Activated CD4-positive, alpha-beta T cell treated with anti-CD3 and anti-CD28 coated beads, Interleukin-2, amount 10 ng/mL, durations not matched to agents 7 days and 5 days (primary cell): ENCODE results near the gene VEGFA. TPM values are rescaled to one million over a fixed set of nuclear protein-coding genes. Genes with fewer than 3 reads are reported as not detected.

Source experiments
- CTCF ChIA-PET: fragments of 350-600 bp; sonication (Branson Sonifier 250); formaldehyde crosslinking; loops from one replicate; lab custom pipeline; 2021; ENCODE audit warnings: antibody characterized with exemption; lab: Charles Lee
- POLR2A ChIA-PET: fragments of 350-600 bp; sonication (Branson Sonifier 250); formaldehyde crosslinking; loops from one replicate; lab custom pipeline; 2021; ENCODE audit warnings: antibody characterized with exemption; lab: Charles Lee
- DNase-seq: peaks from one replicate; pipeline ENCODE4 v3.0.0-alpha.2; 2020
- H3K27ac Mint-ChIP-seq: one replicate; pipeline ENCODE4 v1.8.0; 2021; ENCODE audit warnings: mild to moderate bottlenecking, moderate library complexity, mixed read lengths
- H3K27me3 Mint-ChIP-seq: one replicate; pipeline ENCODE4 v1.8.0; 2021; ENCODE audit warnings: mixed read lengths
- H3K36me3 Mint-ChIP-seq: one replicate; pipeline ENCODE4 v1.8.0; 2021; ENCODE audit warnings: low read depth, mixed read lengths
- H3K4me1 Mint-ChIP-seq: one replicate; pipeline ENCODE4 v1.8.0; 2021; ENCODE audit warnings: mixed read lengths
- H3K4me3 Mint-ChIP-seq: one replicate; pipeline ENCODE4 v1.8.0; 2021; ENCODE audit warnings: mild to moderate bottlenecking, moderate library complexity, mixed read lengths
- H3K9me3 Mint-ChIP-seq: one replicate; pipeline ENCODE4 v1.8.0; 2021; ENCODE audit warnings: mixed read lengths
- total RNA-seq, 2 experiments: library from RNA; stranded (reverse); gene quantifications; one replicate each; pipeline ENCODE4 v1.2.3, GENCODE V29; 2021

VEGFA gene
- total RNA-seq, 2 experiments from 2014 or later: 23.7 to 25.8 TPM

DNA sequence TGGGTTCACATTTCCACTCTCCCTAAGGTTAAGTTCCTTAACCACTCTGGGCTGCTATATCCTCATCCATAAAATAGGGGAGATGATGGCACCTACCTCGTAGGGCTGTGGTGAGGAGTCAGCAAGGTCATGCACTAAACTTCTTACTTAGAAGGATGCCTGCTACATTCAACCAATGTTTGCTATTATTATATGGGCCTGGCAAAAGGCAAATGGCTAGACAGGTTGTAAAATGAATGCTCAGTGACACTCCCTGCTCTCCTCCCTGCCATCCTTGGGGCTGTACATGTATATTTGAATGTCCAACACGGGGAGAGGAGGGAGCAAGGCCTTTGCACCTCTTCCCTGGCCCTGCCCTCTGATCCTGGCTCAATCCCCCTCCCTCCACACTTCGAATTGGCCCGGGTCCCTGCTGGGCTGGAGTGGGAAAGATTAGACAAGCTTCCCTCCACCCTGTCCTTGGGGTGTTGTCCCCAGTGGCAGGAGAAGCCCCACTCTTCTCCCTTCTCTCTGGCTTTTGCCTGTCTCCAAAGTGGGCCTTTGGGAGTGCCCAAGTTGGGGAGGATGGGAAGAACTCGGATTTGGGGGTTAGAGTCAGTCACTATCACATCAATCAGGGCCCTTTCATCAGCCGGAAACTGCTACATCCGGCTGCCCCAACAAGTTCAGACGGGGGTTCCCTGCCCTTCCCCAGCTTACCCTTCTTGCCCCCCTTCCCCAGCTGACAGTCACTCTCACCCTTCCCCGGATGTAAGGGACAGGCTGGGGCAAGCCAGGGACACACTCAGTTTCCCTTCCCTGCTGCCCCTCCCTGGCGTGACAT is 36.3 kb upstream of the VEGFA start:
- Mint-ChIP-seq H3K27me3 (peaks cover 2% of the 10 kb centered on the region), H3K9me3 (peaks cover 8% of the 10 kb centered on the region), H3K36me3 (peaks cover 6% of the 10 kb centered on the region), H3K4me1 (peaks cover 12% of the 10 kb centered on the region), H3K4me3 (no peak overlapping the region), H3K27ac (peak overlapping the region; percentile 64)
- CTCF ChIA-PET: interaction anchor here (0.8 to 1.6 kb wide), 4 partner anchors 9 to 39 kb away, joined by 3 to 5 read pairs (median 4); no protein-coding TSS in a partner anchor
- POLR2A ChIA-PET: no interaction called here
- peak; percentile 24 for DNase-seq

DNA sequence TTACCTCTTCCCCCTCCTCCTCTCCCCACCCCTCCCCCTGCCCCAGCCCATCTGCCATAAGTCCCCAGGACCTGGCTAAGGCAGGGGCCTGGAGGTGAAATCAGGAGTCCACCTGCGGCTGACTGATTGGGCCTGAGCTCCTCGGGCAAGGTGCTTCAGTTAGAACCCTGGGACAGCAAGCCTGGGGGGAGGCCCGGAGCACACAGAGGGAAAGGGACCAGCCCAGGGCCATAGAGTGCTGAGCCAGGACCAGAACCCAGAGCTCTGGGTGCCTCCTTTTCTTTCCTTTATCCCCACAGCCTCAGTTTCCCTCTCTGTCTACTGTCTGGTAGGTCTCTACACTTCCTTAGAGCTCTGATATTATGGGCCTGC is 35.7 kb upstream of the VEGFA start:
- Mint-ChIP-seq H3K9me3 (peaks cover 8% of the 10 kb centered on the region), H3K4me3 (no peak overlapping the region), H3K27me3 (peaks cover 2% of the 10 kb centered on the region), H3K27ac (no peak overlapping the region), H3K36me3 (peaks cover 6% of the 10 kb centered on the region), H3K4me1 (peaks cover 12% of the 10 kb centered on the region)
- POLR2A ChIA-PET: no interaction called here
- DNase-seq: no peak
- CTCF ChIA-PET: interaction anchor here (0.6 to 1.6 kb wide), 6 partner anchors 9 to 38 kb away, joined by 3 to 5 read pairs (median 4); no protein-coding TSS in a partner anchor

DNA sequence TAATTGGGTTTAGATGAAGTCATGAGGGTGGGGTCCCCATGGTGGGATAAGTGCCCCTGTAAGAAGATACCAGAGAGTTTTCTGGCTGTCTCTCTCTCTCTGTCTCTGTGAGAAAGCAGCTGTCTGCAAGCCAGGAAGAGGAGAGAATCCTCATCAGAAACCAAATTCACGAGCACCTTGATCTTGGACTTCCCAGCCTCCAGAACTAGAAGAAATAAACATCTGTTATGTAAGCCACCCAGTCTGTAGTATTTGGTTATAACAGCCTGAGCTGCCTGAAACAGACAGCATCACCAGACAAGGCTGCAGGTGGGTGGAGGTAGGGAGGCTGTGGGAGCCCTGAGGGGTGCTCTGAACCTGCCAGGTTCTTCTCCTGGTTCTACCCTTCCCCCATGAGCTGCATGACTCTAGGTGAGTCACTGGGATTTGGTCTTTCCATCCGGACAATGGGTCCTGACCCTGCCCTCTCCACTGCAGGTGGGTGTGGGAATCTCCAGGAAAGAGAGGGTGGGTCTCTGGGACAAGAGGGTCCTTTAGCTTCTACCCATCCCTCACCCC is 34.3 kb upstream of the VEGFA start:
- CTCF ChIA-PET: interaction anchor here (0.7 to 1.3 kb wide), 3 partner anchors 11 to 344 kb away, joined by 3 to 4 read pairs (median 3); no protein-coding TSS in a partner anchor
- Mint-ChIP-seq H3K27me3 (no peaks in the 10 kb centered on the region), H3K4me1 (peaks cover 12% of the 10 kb centered on the region), H3K4me3 (no peak overlapping the region), H3K36me3 (peaks cover 6% of the 10 kb centered on the region), H3K27ac (no peak overlapping the region), H3K9me3 (peaks cover 5% of the 10 kb centered on the region)
- DNase-seq: no peak
- POLR2A ChIA-PET: no interaction called here

DNA sequence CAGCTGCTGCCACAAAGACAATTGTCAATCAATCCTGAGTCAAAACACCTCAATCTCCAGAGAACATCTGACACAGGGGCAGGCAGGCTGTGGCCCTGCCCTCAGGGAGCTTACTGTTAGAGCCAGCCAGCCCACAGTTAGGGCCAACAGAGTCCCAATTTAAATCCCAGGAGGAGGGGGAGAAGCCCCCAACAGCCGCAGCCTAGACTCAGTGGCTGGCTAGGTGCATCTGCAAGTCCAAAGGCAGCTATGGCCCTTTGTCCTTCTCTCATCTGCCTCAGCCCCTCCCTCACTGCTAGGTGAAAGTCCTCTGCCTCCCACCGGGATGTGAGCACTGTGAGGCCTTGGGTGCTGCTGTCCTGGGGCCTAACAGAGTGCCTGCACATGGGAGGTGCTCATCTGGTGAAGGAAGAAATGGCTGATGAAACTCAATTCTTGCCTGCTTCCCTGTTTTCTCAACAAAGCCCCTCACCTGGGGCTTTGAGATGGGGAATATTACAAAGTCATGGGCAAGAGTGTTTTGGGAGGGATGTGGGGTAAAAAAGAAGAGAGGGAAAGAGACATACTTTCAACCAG is 33.7 kb upstream of the VEGFA start:
- no peaks in the 10 kb centered on the region for H3K9me3 Mint-ChIP-seq
- H3K27me3 Mint-ChIP-seq: no peaks in the 10 kb centered on the region
- CTCF ChIA-PET: interaction anchor here (0.7 to 1.3 kb wide), 2 partner anchors 33 to 344 kb away, joined by 3 read pairs; no protein-coding TSS in a partner anchor
- H3K36me3 Mint-ChIP-seq: peaks cover 2% of the 10 kb centered on the region
- no peak overlapping the region for H3K4me3 Mint-ChIP-seq
- H3K27ac Mint-ChIP-seq: no peak overlapping the region
- no peak for DNase-seq
- peaks cover 12% of the 10 kb centered on the region for H3K4me1 Mint-ChIP-seq
- POLR2A ChIA-PET: no interaction called here

DNA sequence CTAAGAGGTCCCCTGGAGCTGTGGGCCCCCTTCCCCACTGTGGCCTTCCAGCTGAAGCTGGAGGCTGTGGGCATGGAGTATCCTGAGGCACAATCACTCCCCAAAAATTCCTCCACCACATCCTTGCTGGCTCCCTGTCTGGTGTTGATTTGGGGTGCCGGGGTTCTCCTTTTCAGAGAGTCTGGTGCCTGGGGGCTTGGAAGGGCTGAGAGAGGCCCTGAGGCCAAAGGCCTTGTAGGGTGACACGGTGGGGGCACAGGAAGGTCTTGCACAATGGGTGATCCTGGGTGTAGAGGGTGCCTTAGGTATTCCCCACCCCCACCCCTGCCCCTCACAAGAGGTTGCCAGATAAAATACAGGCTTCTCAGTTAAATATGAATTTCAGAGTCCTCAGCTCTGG is 33.2 kb upstream of the VEGFA start:
- CTCF ChIA-PET: interaction anchor here (0.9 kb wide), 1 partner anchor 1035 kb away, joined by 4 read pairs; no protein-coding TSS in a partner anchor
- H3K27me3 Mint-ChIP-seq: no peaks in the 10 kb centered on the region
- POLR2A ChIA-PET: no interaction called here
- no peak overlapping the region for H3K4me3 Mint-ChIP-seq
- H3K36me3 Mint-ChIP-seq: no peaks in the 10 kb centered on the region
- H3K27ac Mint-ChIP-seq: no peak overlapping the region
- no peak for DNase-seq
- no peaks in the 10 kb centered on the region for H3K9me3 Mint-ChIP-seq
- peaks cover 12% of the 10 kb centered on the region for H3K4me1 Mint-ChIP-seq

DNA sequence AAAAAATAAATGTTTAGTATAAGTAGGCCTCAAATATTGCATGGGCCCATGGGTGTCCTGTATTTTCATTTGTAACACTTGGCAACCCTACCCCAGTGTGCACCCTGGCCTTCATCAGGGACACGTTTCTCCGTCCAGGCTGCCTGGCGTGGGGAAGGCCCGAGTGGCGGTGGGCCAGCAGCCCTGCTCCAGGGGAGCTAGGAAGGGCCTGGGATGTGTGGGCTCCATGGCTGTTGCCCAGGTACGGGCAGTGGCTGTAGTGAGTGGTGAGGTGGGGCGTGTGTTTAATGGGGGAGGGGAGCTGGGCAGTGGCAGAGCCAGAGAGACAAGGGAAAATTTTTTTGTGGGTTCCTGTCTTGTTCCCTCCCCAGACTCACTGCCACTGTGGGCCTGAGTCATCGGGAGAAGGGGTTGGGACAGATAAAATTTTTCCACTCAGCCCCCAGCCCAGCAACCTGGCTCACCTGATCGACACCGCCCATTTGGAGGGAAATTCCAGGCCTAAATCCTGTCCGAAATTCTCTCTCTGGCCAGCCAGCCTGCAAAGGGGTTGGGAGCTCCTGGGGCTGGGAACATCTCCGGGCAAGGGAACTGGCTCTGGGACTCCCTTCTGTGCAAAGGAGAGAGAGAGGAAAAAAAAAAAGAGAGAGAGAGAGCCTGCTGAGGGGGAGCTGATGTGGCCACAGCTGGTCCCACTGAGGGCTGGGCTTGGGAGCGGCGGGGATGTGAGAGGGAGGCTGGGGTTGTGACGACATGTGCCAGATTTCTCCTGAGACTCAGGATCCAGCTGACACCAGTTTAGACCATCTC is 32.5 kb upstream of the VEGFA start:
- DNase-seq: no peak
- no peak overlapping the region for H3K4me3 Mint-ChIP-seq
- POLR2A ChIA-PET: no interaction called here
- no peaks in the 10 kb centered on the region for H3K36me3 Mint-ChIP-seq
- H3K27me3 Mint-ChIP-seq: no peaks in the 10 kb centered on the region
- H3K9me3 Mint-ChIP-seq: no peaks in the 10 kb centered on the region
- no peak overlapping the region for H3K27ac Mint-ChIP-seq
- H3K4me1 Mint-ChIP-seq: peaks cover 12% of the 10 kb centered on the region
- CTCF ChIA-PET: interaction anchor here (0.6 to 0.9 kb wide), 3 partner anchors 9 to 1035 kb away, joined by 3 to 4 read pairs (median 3); no protein-coding TSS in a partner anchor

DNA sequence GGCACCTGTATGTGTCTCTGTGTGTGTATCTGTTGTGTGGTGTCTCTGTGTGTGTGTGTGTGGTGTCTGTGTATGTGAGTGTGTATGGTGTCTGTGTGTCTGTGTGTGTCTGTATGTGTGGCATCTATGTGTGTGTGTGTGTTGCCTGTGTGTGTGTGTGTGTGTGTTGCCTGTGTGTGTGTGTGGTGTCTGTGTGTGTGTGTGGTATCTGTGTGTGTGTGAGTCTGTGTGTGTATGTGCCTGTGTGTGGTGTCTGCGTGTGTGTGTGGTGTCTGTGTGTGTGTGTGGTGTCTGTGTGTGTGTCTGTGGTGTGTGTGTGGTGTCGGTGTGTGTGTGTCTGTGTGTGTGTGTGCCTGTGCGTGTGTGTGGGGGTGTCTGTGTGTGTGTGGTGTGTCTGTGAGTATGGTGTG is 31.7 kb upstream of the VEGFA start:
- Mint-ChIP-seq H3K4me1 (peaks cover 12% of the 10 kb centered on the region), H3K36me3 (no peaks in the 10 kb centered on the region), H3K27ac (peak overlapping the region; percentile 34), H3K27me3 (no peaks in the 10 kb centered on the region), H3K4me3 (no peak overlapping the region), H3K9me3 (no peaks in the 10 kb centered on the region)
- DNase-seq: no peak
- CTCF ChIA-PET: interaction anchor here (0.6 kb wide), 2 partner anchors 10 to 45 kb away, joined by 3 read pairs; no protein-coding TSS in a partner anchor
- POLR2A ChIA-PET: no interaction called here

DNA sequence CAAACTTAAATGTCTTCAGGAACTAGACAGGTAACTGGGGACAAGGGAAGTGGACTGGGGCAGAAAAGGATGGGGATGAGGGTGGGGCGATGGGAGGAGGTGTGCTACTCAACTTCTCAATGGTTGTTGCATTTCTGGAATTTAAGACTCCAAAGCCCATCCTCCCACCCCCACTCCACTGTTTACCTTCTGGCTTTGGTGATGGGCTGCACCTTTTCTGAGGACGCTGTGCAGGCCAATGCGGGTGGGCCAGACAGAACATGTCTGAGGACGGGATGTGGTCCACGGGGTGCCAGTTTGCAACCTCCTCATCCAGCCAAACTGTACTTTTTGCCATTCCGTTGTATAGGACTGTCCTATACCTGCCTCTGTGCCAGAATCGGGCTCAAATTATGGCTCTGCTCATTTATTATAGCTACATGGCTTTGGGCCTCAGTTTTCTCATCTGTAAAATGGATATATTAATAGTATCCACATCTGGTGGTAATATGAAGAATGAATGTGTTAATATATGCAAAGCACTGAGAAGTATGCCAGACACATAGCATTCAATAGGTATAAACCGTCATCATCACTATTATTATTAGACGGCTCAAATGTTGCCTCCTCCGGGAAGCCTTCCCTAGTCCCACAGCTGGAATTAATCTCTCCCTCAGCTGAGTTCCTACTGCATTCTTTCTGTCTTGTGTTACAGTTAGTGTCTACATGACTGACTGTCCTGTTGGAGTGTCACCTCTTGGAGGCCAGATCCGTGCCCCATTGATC is 31.0 kb upstream of the VEGFA start:
- POLR2A ChIA-PET: no interaction called here
- CTCF ChIA-PET: interaction anchor here (1.3 to 1.8 kb wide), 4 partner anchors 20 to 340 kb away, joined by 3 to 8 read pairs (median 6); partner anchors contain the start of gene VEGFA

DNA sequence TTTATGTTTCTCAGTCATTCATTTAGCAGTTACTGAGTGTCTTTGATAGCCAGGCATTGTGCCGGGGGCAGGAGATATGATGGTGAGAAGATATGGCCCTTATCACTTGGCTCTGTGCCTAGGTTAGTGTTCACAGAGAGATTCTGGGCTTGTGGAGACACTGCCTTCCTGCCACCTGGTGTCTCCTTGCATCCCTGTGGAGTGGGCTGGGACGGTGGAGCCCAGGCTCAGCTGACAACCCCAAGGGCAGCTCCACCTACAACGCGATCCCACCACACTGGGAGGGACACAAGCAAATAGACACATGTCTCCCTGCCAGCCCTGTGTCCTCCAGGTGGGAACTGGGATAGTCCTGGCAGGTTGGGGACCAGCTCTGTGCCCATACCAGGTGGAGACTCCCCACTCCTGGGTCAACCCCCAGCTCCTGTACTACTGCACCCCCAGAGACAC is 30.3 kb upstream of the VEGFA start:
- no peak overlapping the region for H3K4me3 Mint-ChIP-seq
- POLR2A ChIA-PET: no interaction called here
- no peaks in the 10 kb centered on the region for H3K27me3 Mint-ChIP-seq
- no peak for DNase-seq
- H3K27ac Mint-ChIP-seq: no peak overlapping the region
- CTCF ChIA-PET: interaction anchor here (0.8 to 1.8 kb wide), 6 partner anchors 20 to 340 kb away, joined by 3 to 8 read pairs (median 5); partner anchors contain the start of gene VEGFA
- H3K9me3 Mint-ChIP-seq: no peaks in the 10 kb centered on the region
- H3K36me3 Mint-ChIP-seq: no peaks in the 10 kb centered on the region
- peaks cover 5% of the 10 kb centered on the region for H3K4me1 Mint-ChIP-seq

More for the DNA sequence above, 31.0 kb upstream of the VEGFA start:
- H3K4me1 Mint-ChIP-seq: peaks cover 8% of the 10 kb centered on the region
- H3K27ac Mint-ChIP-seq: no peak overlapping the region
- H3K27me3 Mint-ChIP-seq: no peaks in the 10 kb centered on the region
- H3K9me3 Mint-ChIP-seq: no peaks in the 10 kb centered on the region
- no peak for DNase-seq
- H3K36me3 Mint-ChIP-seq: no peaks in the 10 kb centered on the region
- H3K4me3 Mint-ChIP-seq: no peak overlapping the region

DNA sequence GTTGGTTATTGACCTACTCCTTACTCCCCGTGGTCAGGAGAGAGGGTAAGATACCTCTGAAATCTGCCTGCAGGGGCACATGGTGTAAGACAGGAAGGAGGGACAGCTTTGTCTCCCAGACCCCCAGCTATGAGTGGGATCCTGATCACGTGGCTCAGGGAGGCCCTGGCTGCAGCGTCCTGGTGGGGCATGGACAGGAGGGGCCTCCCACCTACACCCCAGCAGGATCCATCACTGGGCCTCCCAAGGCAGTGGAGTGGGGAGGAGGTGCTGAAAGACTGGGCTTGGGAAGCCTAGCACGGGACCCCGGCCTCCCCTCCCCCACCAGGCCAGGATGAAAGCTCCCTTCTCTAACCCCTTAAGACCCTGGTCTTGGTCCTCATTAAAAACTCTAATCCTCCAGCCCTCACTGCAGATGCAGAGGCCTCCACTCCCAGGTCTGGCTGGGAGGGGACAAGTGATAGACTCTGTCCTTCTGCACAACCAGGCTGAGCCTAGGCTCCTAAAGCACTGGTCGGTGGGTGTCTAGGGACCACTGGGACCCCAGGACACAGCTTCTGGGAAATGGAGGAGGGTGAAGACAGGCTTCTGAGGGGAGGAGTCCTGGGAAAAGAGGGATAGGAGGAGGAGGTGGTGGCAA is 29.6 kb upstream of the VEGFA start:
- CTCF ChIA-PET: interaction anchor here (0.8 to 1.8 kb wide), 6 partner anchors 11 to 339 kb away, joined by 3 to 8 read pairs (median 5); partner anchors contain the start of gene VEGFA
- Mint-ChIP-seq H3K9me3 (no peaks in the 10 kb centered on the region), H3K27me3 (peaks cover 2% of the 10 kb centered on the region), H3K36me3 (no peaks in the 10 kb centered on the region), H3K27ac (no peak overlapping the region), H3K4me3 (no peak overlapping the region), H3K4me1 (peaks cover 2% of the 10 kb centered on the region)
- no peak for DNase-seq
- POLR2A ChIA-PET: no interaction called here
